GM18951 (cell line): ENCODE results near the gene AQP10.
"Not testable (repeated sequence)": the region's sequence is repeated elsewhere in the genome, so short reads cannot be mapped to it uniquely, and the experiment has no call there.

Source experiments
- POLR2A ChIP-seq: IDR thresholded peaks from 4 replicates; pipeline ENCODE4 v1.6.1; 2011; ENCODE audit warnings: mild to moderate bottlenecking; ENCODE audit not compliant: insufficient read length, insufficient read depth; ENCODE audit errors: extremely low read depth
- in situ Hi-C: fragments of 300-500 bp; cut with MboI; formaldehyde crosslinking; loops from one replicate; pipeline ENCODE4 v1.12.0; 2022; ENCODE audit warnings: low sequenced_read_pairs, mixed read lengths, inconsistent platforms; ENCODE audit not compliant: unreplicated experiment

Gene AQP10

DNA sequence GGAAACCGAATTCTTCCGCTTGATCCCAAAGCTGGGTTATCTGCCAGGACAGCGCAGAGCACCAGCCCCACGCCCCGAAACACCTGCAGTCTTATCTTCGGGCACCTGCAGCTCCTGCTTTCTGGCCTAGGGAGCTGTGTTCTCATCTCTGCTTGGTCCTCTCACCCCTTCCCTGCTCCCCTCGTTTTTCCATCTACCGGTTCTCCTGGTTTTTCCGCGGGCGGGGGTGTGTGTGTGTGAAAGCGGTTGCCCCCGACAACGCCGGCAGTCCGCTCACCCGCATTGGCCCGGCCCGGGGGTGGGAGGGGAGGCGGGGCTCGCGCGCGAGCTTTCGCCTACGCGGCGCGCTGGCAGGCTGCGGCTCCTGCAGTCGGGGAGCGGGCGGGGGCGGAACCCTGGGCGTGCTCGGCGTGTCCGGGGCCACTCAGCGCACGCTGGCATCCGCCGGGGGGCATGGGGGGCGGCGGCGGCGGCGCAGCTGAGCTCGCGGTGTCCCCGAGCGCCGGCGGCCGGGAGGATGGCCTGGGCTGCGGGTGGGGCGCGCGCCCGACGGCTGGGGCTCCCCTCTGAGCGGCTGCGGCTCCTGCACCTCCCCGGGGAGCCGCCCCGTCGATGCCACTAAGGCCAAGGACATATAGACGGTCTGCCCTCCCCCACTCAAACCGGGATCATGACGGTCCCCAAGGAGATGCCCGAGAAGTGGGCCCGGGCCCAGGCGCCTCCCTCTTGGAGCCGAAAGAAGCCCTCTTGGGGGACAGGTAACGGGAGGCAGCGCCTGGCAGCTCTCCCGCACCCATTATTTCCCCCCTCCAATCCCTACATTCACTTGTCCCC is 7.6 kb downstream of the AQP10 start:
- in situ Hi-C loops = no loop called here
- no peak for TF ChIP-seq POLR2A

DNA sequence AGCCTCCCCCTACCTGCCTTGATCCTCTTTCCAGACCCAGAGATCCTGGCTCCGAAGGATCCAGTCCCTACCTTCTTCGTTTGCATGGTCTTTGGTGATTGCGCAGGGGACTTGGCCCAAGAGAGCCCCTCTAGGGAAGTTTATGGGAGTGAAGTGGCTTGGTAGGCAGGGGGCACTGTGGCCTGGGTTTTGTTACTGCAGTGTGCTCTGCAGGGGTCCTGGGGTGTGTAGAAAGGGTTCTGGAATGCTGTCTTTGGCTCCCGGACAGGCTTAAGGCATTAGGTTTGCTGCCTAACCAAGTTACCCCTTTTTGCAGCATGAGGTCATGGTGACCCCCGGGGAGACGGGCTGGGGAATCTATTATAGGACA is 8.2 kb downstream of the AQP10 start:
- TF ChIP-seq POLR2A = no peak
- in situ Hi-C loops = no loop called here

DNA sequence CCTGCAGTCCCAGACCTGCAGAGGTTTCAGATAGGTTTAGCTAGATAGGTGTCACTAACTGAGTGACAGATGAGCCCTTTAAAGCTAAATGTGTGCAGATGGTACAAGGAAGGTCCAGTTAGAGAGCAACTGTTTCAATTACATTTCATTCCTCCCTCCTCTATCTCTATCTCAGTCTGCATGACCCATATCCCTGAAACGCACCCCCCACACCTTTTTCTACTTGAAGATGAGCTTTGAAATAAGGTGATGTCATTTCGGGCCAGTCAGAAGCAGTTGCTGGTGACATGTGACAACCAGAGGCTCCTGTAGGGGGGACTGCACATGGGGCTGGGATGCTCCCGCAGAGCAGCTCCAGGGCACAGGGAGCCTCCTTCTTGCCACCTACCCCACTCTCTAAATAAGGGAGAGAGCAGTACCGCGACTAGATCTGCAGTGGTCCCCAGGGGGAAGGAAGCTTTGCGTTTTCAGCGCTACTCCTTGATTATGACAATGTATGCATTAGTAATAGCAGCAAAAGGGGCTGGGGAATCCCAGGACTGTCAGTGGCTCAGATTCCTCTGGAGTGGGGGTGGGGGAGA is 8.7 kb downstream of the AQP10 start:
- TF ChIP-seq POLR2A = no peak
- in situ Hi-C loops = no loop called here

DNA sequence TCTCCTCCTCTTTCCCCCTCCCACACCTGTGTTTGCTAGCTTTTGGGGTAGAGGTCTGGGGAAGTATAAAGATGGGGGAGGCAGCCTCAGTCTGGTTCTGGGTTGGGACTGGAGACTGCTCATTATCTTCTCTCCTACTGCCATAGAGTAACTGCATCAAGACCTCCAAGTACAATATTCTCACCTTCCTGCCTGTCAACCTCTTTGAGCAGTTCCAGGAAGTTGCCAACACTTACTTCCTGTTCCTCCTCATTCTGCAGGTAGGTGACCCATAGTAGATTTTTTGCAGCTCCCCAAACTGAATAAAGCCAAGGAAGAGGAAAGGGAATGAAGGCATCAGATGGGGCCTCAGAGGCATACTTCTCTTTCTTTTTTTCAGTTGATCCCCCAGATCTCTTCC is 9.8 kb downstream of the AQP10 start:
- no peak for TF ChIP-seq POLR2A
- in situ Hi-C loops = no loop called here

DNA sequence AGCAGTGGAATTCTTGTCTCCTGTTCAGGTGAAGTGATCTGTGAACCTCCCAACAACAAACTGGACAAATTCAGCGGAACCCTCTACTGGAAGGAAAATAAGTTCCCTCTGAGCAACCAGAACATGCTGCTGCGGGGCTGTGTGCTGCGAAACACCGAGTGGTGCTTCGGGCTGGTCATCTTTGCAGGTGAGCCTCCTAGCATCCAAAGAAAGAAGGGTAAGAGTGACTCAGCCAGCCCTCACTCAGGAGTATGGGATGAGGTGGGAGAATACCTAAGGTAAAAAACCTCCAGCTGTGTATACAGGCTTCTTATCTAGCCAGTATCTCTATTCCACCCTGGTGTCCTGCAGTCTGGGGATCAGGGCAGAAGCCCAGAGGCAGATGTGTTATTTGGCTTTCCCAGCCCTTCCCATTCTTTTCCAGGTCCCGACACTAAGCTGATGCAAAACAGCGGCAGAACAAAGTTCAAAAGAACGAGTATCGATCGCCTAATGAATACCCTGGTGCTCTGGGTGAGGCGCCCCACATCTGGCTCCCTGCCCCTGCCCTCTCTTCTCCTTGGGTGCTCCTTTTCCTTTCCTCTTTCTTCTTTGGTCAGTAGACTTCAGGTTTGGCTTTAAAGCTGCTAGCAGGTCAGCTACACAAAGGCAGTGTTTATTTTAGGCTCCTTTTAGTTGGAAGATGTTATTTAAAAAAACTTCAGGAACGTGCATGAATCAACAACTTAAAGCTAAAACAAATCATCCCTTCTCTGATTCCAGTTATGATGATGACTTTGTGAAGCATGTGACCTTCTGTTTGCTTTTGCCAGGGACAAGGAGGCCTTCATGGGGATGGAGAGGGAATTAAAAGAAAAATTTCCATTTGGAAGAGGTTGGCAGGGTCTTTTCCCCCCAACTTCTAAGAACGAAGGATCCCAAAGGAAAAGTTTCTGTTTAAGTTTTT is 13.5 kb downstream of the AQP10 start:
- in situ Hi-C loops = no loop called here
- no peak for TF ChIP-seq POLR2A

DNA sequence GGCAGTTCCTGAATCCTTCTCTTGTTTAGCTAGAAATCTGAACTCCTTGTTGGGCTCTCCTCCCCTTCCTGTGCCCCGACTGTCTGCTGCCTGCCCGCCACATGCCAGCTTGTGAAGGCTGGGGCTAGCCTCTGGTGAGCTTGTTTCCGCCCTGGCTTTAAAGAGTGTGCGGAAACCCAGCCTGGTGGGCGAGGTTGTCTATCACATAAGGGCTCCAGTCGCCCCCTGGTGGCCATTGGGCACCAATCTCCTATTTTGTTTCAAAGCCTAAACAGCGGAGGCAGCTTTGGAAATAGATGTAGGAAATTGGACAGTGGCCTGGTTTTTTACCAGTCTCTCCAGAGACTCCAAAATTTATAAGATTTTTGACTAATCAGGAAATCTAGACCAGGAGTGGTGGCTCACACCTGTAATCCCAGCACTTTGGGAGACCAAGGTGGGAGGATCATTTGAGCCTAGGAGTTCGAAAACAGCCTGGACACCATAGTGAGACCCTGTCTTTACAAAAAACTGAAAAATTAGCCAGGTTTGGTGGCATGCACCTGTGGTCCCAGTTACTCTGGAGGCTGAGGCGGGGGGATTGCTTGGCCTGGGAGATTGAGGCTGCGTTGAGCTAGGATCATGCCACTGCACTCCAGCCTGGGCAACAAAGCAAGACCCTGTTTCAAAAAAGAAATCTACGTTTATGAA is 14.3 kb downstream of the AQP10 start:
- in situ Hi-C loops = no loop called here
- no peak for TF ChIP-seq POLR2A

DNA sequence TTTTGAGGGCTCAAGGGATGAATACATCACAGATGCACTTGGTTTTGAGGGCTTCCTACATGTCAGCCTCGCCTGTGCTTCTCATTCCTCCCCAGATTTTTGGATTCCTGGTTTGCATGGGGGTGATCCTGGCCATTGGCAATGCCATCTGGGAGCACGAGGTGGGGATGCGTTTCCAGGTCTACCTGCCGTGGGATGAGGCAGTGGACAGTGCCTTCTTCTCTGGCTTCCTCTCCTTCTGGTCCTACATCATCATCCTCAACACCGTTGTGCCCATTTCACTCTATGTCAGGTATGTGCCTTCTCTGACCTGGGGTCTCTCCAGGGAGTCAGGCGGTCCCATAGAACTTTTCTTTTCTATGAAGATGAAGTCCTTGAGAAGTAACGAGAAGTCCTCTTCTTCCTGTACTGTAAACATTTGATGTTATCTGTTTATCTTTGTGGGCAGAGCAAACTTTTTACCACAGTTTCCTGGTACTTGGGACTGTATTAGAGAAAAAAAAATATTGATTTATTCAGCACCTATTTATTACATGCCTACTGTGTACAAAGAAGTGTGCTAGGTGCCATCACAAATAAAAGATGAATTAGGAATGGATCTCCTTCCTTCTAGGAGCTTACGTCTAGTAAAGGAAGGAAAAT is 16.5 kb downstream of the AQP10 start:
- no peak for TF ChIP-seq POLR2A
- in situ Hi-C loops = no loop called here

DNA sequence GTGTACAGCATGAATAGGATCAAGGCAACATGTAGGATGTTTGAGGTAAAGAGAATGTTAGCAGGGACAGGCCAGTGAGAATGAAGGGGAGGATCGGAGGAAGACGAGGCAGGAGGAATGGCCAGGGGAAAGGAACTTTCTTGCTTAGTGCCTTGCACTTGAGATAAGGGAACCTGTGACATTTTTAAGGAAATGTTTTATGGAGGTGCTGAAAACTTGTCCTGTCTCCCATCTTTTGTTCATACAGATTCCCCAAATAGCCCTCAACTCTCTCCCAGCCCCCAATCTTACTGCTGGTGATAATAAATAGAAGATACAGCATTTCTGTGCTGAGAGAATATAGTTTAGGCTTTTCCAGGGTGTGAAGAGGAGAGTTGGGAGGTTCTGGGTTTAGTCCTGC is 18.0 kb downstream of the AQP10 start:
- in situ Hi-C loops = no loop called here
- no peak for TF ChIP-seq POLR2A

DNA sequence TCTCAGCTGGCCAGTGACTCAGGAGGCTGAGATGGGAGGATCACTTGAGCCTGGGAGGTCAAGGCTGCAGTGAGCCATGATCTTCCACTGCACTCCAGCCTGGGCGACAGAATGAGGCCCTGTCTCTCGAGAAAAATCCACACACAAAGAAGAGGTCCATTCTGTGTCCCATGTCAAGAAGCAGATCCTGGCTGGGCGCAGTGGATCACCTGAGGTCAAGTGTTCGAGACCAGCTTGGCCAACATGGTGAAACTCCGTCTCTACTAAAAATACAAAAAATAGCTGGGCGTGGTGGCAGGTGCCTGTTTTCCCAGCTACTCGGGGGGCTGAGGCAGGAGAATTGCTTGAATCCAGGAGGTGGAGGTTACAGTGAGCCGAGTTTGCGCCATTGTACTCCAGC is 20.5 kb downstream of the AQP10 start:
- in situ Hi-C loops = not testable (repeated sequence)

DNA sequence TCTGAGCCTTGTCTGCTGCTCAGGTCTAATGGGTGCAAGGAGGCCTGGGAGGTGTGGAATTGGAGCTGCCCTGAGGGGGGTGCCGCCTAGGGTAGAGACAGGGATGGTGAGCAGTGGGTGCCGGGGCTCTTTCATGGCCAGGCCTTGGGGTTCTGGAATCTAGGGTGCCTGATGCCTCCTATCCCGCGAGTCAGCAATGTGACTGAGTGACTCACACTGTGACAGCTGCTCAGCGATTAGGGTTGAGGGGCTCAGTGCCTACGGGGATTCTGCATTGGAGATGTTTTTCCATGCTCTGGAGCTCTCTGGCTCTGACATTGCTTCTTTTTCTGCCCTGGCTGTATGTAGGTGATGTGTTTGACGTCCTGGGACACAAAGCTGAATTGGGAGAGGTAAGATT is 21.2 kb downstream of the AQP10 start:
- no peak for TF ChIP-seq POLR2A
- in situ Hi-C loops = no loop called here

DNA sequence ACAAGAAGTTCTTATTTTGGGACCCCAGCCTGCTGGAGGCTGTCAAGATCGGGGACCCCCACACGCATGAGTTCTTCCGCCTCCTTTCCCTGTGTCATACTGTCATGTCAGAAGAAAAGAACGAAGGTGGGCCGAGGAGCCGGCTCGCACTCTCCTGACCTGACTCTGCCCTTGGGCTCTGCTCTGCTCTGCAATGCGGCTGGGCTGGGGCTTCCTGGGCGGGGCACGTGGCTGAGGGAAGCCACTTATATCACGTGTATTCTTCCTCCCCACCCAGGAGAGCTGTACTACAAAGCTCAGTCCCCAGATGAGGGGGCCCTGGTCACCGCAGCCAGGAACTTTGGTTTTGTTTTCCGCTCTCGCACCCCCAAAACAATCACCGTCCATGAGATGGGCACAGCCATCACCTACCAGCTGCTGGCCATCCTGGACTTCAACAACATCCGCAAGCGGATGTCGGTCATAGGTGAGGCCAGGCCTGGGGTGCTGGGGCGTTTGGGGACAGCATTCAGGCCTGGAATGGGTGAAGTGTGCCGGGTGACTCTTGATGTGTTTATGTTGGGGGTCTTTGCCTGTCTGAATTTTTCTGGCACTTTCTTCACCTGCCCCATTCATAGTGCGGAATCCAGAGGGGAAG is 22.1 kb downstream of the AQP10 start:
- no peak for TF ChIP-seq POLR2A
- in situ Hi-C loops = no loop called here
